ENCODE results near the gene UBE2I.

The UBE2I gene

GRCh38 chr16:1311212-1311737, 1.8 kb downstream of the UBE2I start:
- no peak for TF ChIP-seq SPI1 (IDR thresholded peaks at IDR 0.05; ENCODE audit: borderline replicate concordance, low read depth)
- TF ChIP-seq REST (IDR thresholded peaks at IDR 0.05; ENCODE audit: insufficient replicate concordance, low read depth) = no peak
- no peak for TF ChIP-seq POLR2AphosphoS5 (IDR thresholded peaks at IDR 0.05; ENCODE audit: low read depth)
- no peak for TF ChIP-seq GABPA (IDR thresholded peaks at IDR 0.05; ENCODE audit: low read depth)
- no peak for TF ChIP-seq CTCF (IDR thresholded peaks at IDR 0.05; ENCODE audit: insufficient read depth, low read length)

DNA sequence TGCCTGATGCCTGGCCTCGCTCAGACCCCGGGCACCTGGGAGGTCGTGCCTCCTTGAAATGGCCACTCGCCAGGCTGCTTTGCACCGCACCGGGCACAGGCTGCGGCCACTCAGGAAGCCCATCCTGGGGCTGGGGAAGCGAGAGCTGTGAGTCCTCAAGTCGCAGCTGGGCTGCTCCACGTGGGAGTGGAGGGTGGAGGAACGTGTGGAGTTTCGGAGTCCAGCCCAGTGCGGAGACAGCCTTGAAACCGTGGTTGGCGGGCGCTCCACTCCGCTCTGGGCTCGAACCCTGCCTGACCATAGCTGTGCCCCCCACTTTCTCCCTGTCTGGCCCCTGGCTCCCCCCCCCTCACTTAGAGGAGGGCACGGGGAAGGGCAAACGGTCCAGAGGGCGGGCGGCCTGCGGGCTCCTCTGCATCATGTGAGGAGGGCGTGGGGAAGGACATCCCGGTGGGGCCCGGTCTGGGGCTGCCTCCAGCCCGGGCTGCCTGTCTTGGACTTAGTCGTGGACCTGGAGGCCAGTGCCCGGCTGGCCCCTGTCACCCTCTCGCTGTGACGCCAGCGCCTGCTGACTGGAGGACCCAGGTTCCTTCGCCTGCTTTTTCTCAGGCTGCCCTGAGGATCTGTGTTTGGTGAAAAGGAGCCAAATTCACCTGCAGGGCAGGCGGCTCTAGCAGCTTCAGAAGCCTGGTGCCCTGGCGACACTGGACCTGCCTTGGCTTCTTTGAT, 2.5 kb downstream of the UBE2I start:
- Histone ChIP-seq H3K27me3 (ENCODE audit: insufficient read depth, poor library complexity, severe bottlenecking) (no peaks in the 10 kb centered on the region), H3K4me3 (replicated peaks; ENCODE audit: insufficient read depth, low read length) (peak overlapping the region; percentile 58), H3K27ac (replicated peaks) (no peak overlapping the region)
- no peak for DNase-seq (ENCODE audit: low read depth in 1 of 2, low spot score in 1 of 2)
- TF ChIP-seq POLR2AphosphoS5 (IDR thresholded peaks at IDR 0.05; ENCODE audit: low read depth) (no peak), REST (IDR thresholded peaks at IDR 0.05; ENCODE audit: insufficient replicate concordance, low read depth) (no peak), CTCF (IDR thresholded peaks at IDR 0.05; ENCODE audit: insufficient read depth, low read length) (no peak), GABPA (IDR thresholded peaks at IDR 0.05; ENCODE audit: low read depth) (no peak), SPI1 (IDR thresholded peaks at IDR 0.05; ENCODE audit: borderline replicate concordance, low read depth) (no peak)

More at GRCh38 chr16:1311212-1311737, 1.8 kb downstream of the UBE2I start:
- H3K27me3 ChIP-seq (ENCODE audit: insufficient read depth, poor library complexity, severe bottlenecking) = no peaks in the 10 kb centered on the region
- H3K27ac ChIP-seq (replicated peaks) = 0 out of 2 replicates have a peak overlapping the region, but pooled peaks have one; percentile 65
- peak overlapping the region; percentile 58 for H3K4me3 ChIP-seq (replicated peaks; ENCODE audit: insufficient read depth, low read length)
- DNase-seq (ENCODE audit: low read depth in 1 of 2, low spot score in 1 of 2) = no peak

DNA sequence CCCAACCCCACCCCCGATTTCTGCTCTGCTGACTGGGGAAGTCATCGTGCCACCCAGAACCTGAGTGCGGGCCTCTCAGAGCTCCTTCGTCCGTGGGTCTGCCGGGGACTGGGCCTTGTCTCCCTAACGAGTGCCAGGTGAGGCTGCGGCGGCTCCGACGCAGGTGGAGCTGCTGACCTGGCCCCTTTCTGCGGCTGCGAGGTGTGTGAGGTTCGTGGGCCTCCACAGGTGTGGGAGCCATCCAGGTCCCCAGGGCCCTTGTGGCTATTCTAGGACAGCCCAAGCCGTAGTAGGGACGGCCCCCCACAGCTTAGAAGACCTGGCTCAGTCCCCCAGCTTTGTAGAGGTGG, 3.0 kb downstream of the UBE2I start:
- DNase-seq (ENCODE audit: low read depth in 1 of 2, low spot score in 1 of 2) = no peak
- Histone ChIP-seq H3K4me3 (replicated peaks; ENCODE audit: insufficient read depth, low read length) (no peak overlapping the region), H3K27me3 (ENCODE audit: insufficient read depth, poor library complexity, severe bottlenecking) (no peaks in the 10 kb centered on the region), H3K27ac (replicated peaks) (no peak overlapping the region)
- no peak for TF ChIP-seq CTCF (IDR thresholded peaks at IDR 0.05; ENCODE audit: insufficient read depth, low read length)
- no peak for TF ChIP-seq SPI1 (IDR thresholded peaks at IDR 0.05; ENCODE audit: borderline replicate concordance, low read depth)
- no peak for TF ChIP-seq REST (IDR thresholded peaks at IDR 0.05; ENCODE audit: insufficient replicate concordance, low read depth)
- TF ChIP-seq GABPA (IDR thresholded peaks at IDR 0.05; ENCODE audit: low read depth) = no peak
- TF ChIP-seq POLR2AphosphoS5 (IDR thresholded peaks at IDR 0.05; ENCODE audit: low read depth) = no peak
